Peyer's patch (tissue), 4 donors: ENCODE data around the gene GNAO1. TPM values are rescaled to one million over a fixed set of nuclear protein-coding genes. Genes with fewer than 3 reads are reported as not detected.
A peak's percentile ranks its signal among the peaks of the same experiment; 100 is the strongest.

Source experiments
- DNase-seq, 3 donors: peaks; one replicate each; pipeline ENCODE4 v3.0.0-alpha.2; 2017 to 2019
- H3K27ac ChIP-seq, 4 donors: fragments of 200-600 bp; sonication (generic); one replicate each; pipeline ENCODE4 v1.5.1; 2016 to 2019
- H3K27me3 ChIP-seq, 2 donors: fragments of 200-600 bp; sonication (generic); one replicate each; pipeline ENCODE4 v1.5.1; 2019
- H3K36me3 ChIP-seq, 3 donors: fragments of 200-600 bp; sonication (generic); one replicate each; pipeline ENCODE4 v1.5.1; 2016 to 2019
- H3K4me1 ChIP-seq, 4 donors: fragments of 200-600 bp; sonication (generic); one replicate each; pipeline ENCODE4 v1.5.1; 2016 to 2019
- H3K4me3 ChIP-seq, 4 donors: fragments of 200-600 bp; sonication (generic); 1 replicate in 3 of 4; 2 replicates in 1 of 4; pipeline ENCODE4 v1.5.1; 2016 to 2019; ENCODE audit warnings: mild to moderate bottlenecking in 1 of 4
- H3K9me3 ChIP-seq, 4 donors: fragments of 200-600 bp; sonication (generic); one replicate each; pipeline ENCODE4 v1.5.1; 2016 to 2019; ENCODE audit warnings: mild to moderate bottlenecking in 1 of 4
- CTCF ChIP-seq, 6 experiments: fragments of 450-650 bp in 4 of 6; fragments of 200-600 bp in 2 of 6; sonication (generic) in 1 of 6; IDR thresholded peaks; one replicate each; pipeline ENCODE4 v1.5.1; 2017 to 2019; ENCODE audit warnings: antibody characterized with exemption in 6 of 6, mild to moderate bottlenecking in 3 of 6, moderate library complexity in 1 of 6
- POLR2A ChIP-seq, 2 donors: fragments of 450-650 bp; IDR thresholded peaks; one replicate each; pipeline ENCODE4 v1.5.1; 2017; ENCODE audit warnings: antibody characterized with exemption in 2 of 2, mild to moderate bottlenecking in 2 of 2, moderate library complexity in 2 of 2
- total RNA-seq, 4 donors: library from RNA; depleted of rRNA; stranded (reverse); fragments of >200 nt; gene quantifications; one replicate each; pipeline ENCODE4 v1.1.0, GENCODE V29; 2016

The GNAO1 gene
- total RNA-seq, 4 donors from 2014 or later: 6.3 to 39.6 (median 7.3) TPM

- TF ChIP-seq POLR2A (IDR thresholded peaks at IDR 0.05): no peak
- TF ChIP-seq CTCF (IDR thresholded peaks at IDR 0.05): no peak
Measured at GRCh38 chr16:56289416-56289815, 98.1 kb downstream of the GNAO1 start.

GRCh38 chr16:56289862-56290261, 98.6 kb downstream of the GNAO1 start:
- DNase-seq: peak in 1 of 3 donors; percentile 14
- Histone ChIP-seq H3K36me3 (no peaks in the 10 kb centered on the region), H3K27me3 (no peaks in the 10 kb centered on the region), H3K27ac (no peak overlapping the region), H3K4me3 (no peak overlapping the region), H3K4me1 (peaks cover 0 to 4% (median 0%) of the 10 kb centered on the region in 4 donors), H3K9me3 (no peaks in the 10 kb centered on the region)
- TF ChIP-seq POLR2A (IDR thresholded peaks at IDR 0.05): no peak
- TF ChIP-seq CTCF (IDR thresholded peaks at IDR 0.05): no peak

More at GRCh38 chr16:56289416-56289815, 98.1 kb downstream of the GNAO1 start:
- Histone ChIP-seq H3K36me3 (no peaks in the 10 kb centered on the region), H3K27me3 (no peaks in the 10 kb centered on the region), H3K9me3 (no peaks in the 10 kb centered on the region), H3K4me3 (no peak overlapping the region), H3K4me1 (peaks cover 0 to 4% (median 0%) of the 10 kb centered on the region in 4 donors), H3K27ac (no peak overlapping the region)
- DNase-seq: no peak

GRCh38 chr16:56294014-56294413, 102.7 kb downstream of the GNAO1 start:
- TF ChIP-seq CTCF (IDR thresholded peaks at IDR 0.05) (no peak), POLR2A (IDR thresholded peaks at IDR 0.05) (no peak)
- no peak overlapping the region for H3K27ac ChIP-seq

GRCh38 chr16:56294579-56294978, 103.3 kb downstream of the GNAO1 start:
- Histone ChIP-seq H3K9me3 (no peaks in the 10 kb centered on the region), H3K27ac (no peak overlapping the region), H3K36me3 (no peaks in the 10 kb centered on the region), H3K4me3 (no peak overlapping the region), H3K27me3 (no peaks in the 10 kb centered on the region), H3K4me1 (peaks cover 0 to 21% (median 0%) of the 10 kb centered on the region in 4 donors)
- TF ChIP-seq POLR2A (IDR thresholded peaks at IDR 0.05) (no peak), CTCF (IDR thresholded peaks at IDR 0.05) (no peak)
- no peak for DNase-seq

More at GRCh38 chr16:56294014-56294413, 102.7 kb downstream of the GNAO1 start:
- Histone ChIP-seq H3K36me3 (no peaks in the 10 kb centered on the region), H3K4me3 (no peak overlapping the region), H3K27me3 (no peaks in the 10 kb centered on the region), H3K9me3 (no peaks in the 10 kb centered on the region), H3K4me1 (peaks cover 0 to 15% (median 0%) of the 10 kb centered on the region in 4 donors)
- peak in 1 of 3 donors; percentile 23 for DNase-seq

GRCh38 chr16:56295059-56295665, 103.9 kb downstream of the GNAO1 start:
- H3K9me3 ChIP-seq: no peaks in the 10 kb centered on the region
- H3K4me1 ChIP-seq: peaks cover 0 to 21% (median 0%) of the 10 kb centered on the region in 4 donors
- no peak overlapping the region for H3K4me3 ChIP-seq
- H3K36me3 ChIP-seq: no peaks in the 10 kb centered on the region
- H3K27me3 ChIP-seq: no peaks in the 10 kb centered on the region
- H3K27ac ChIP-seq: peak overlapping the region in 1 of 4 donors; percentile 41
- TF ChIP-seq POLR2A (IDR thresholded peaks at IDR 0.05) (no peak), CTCF (IDR thresholded peaks at IDR 0.05) (no peak)
- peak in 1 of 3 donors; percentile 42 for DNase-seq
